GM12878 (cell line): ENCODE data around the gene KITLG. TPM values are rescaled to one million over a fixed set of nuclear protein-coding genes. Genes with fewer than 3 reads are reported as not detected.

Experiments used
- ATAC-seq: fragments of 200-7000 bp; cut with Tn5 transposase; 3 replicates; pipeline ENCODE4 v1.9.1; 2020; ENCODE audit warnings: mild to moderate bottlenecking, moderate library complexity
- BruUV-seq: library from RNA; stranded (reverse); fragments of 400-500 nt; replicated peaks from 2 replicates; lab custom pipeline; 2021; lab: Mats Ljungman, UMichigan
- CTCF ChIA-PET: fragments of 300-600 bp; sonication (Branson Sonifier 250); formaldehyde crosslinking; extraction: SDS; loops from one replicate; lab custom pipeline; 2021; ENCODE audit warnings: inconsistent platforms; lab: Yijun Ruan, JAX
- POLR2A ChIA-PET: fragments of 350-600 bp; formaldehyde crosslinking; extraction: SDS; loops from one replicate; lab custom pipeline; 2021; ENCODE audit warnings: inconsistent platforms; lab: Charles Lee
- RAD21 ChIA-PET: fragments of 300-600 bp; sonication (Branson Sonifier 250); formaldehyde crosslinking; loops from one replicate; lab custom pipeline; 2023; ENCODE audit warnings: antibody characterized with exemption; ENCODE audit not compliant: unreplicated experiment; lab: Charles Lee
- SMC1A ChIA-PET: fragments of 300-600 bp; sonication (Branson Sonifier 250); formaldehyde crosslinking; loops from one replicate; lab custom pipeline; 2023; ENCODE audit not compliant: unreplicated experiment, uncharacterized antibody; lab: Charles Lee
- DNase-seq: peaks from one replicate; pipeline ENCODE4 v3.0.0-alpha.2; 2011; ENCODE audit warnings: low read depth, low spot score
- FAIRE-seq: peaks from 3 replicates; lab custom pipeline; 2011; peaks lifted over from hg19 to GRCh38; lab: Jason Lieb, UNC
- H2AFZ ChIP-seq: 2 replicates; pipeline ENCODE4 v1.6.0; 2011; ENCODE audit warnings: low read depth, low read length, control low read depth; ENCODE audit not compliant: control insufficient read depth
- H3K27ac ChIP-seq: 2 replicates; pipeline ENCODE4 v1.5.1; 2011; ENCODE audit warnings: control low read depth; ENCODE audit not compliant: control insufficient read depth, insufficient read depth
- H3K27me3 ChIP-seq, 2 experiments: replicated peaks in 1 of 2; 2 replicates each; pipeline versions ENCODE4 v1.6.0 to v1.6.1; 2011; ENCODE audit warnings: low read length in 1 of 2; ENCODE audit not compliant: control insufficient read depth in 2 of 2, insufficient read depth in 2 of 2
- H3K36me3 ChIP-seq, 2 experiments: 2 replicates each; pipeline ENCODE4 v1.5.1; 2011; ENCODE audit warnings: low read length in 1 of 2; ENCODE audit not compliant: control insufficient read depth in 2 of 2, insufficient read depth in 2 of 2
- H3K4me1 ChIP-seq: 2 replicates; pipeline ENCODE4 v1.6.1; 2011; ENCODE audit warnings: mild to moderate bottlenecking, low read length, moderate library complexity, mixed read lengths; ENCODE audit not compliant: control insufficient read depth, insufficient read depth
- H3K4me2 ChIP-seq: 2 replicates; pipeline ENCODE4 v1.6.0; 2011; ENCODE audit warnings: control low read depth; ENCODE audit not compliant: control insufficient read depth, insufficient read depth
- H3K4me3 ChIP-seq: fragments of 200-600 bp; sonication (generic); 2 replicates; pipeline ENCODE4 v1.5.1; 2016
- H3K79me2 ChIP-seq: 2 replicates; pipeline ENCODE4 v1.6.0; 2011; ENCODE audit warnings: low read length; ENCODE audit not compliant: control insufficient read depth, insufficient read depth
- H3K9ac ChIP-seq: 2 replicates; pipeline ENCODE4 v1.8.0; 2011; ENCODE audit warnings: low read length, control low read depth, mixed read lengths; ENCODE audit not compliant: control insufficient read depth, insufficient read depth
- H3K9me3 ChIP-seq: replicated peaks from 3 replicates; pipeline ENCODE4 v1.5.1; 2011; ENCODE audit warnings: mild to moderate bottlenecking, low read length; ENCODE audit not compliant: control insufficient read depth, insufficient read depth
- H4K20me1 ChIP-seq: 2 replicates; pipeline ENCODE4 v1.6.0; 2011; ENCODE audit not compliant: control insufficient read depth, insufficient read depth
- CREM ChIP-seq: IDR thresholded peaks from 2 replicates; pipeline ENCODE4 v1.6.1; 2014; ENCODE audit warnings: antibody characterized with exemption, low read depth
- ELK1 ChIP-seq: IDR thresholded peaks from 2 replicates; pipeline ENCODE4 v1.6.1; 2012; ENCODE audit warnings: low read depth, low read length, improper control_type of control experiment
- ETV6 ChIP-seq, 2 experiments: fragments of 450-650 bp in 1 of 2; IDR thresholded peaks in 1 of 2; conservative IDR thresholded peaks in 1 of 2; 2 replicates each; pipeline ENCODE4 v1.6.1; 2014; ENCODE audit warnings: antibody characterized with exemption in 1 of 2, borderline replicate concordance in 1 of 2, low read depth in 1 of 2, mild to moderate bottlenecking in 1 of 2, moderate library complexity in 1 of 2
- HDAC2 ChIP-seq: fragments of 200-600 bp; sonication (generic); IDR thresholded peaks from 2 replicates; pipeline ENCODE4 v1.6.1; 2017
- MXI1 ChIP-seq: fragments of 150-350 bp; IDR thresholded peaks from 2 replicates; pipeline ENCODE4 v1.6.1; 2011; ENCODE audit warnings: low read depth, mild to moderate bottlenecking, inconsistent platforms, low read length, improper control_type of control experiment
- NFYB ChIP-seq: IDR thresholded peaks from 2 replicates; pipeline ENCODE4 v1.6.1; 2011; ENCODE audit warnings: low read depth, mild to moderate bottlenecking, low read length, improper control_type of control experiment, moderate library complexity; ENCODE audit not compliant: insufficient read depth
- PAX5 ChIP-seq: IDR thresholded peaks from 2 replicates; pipeline ENCODE4 v1.6.1; 2011; ENCODE audit warnings: low read depth, low read length, borderline replicate concordance
- RUNX3 ChIP-seq: IDR thresholded peaks from 2 replicates; pipeline ENCODE4 v1.6.1; 2012; ENCODE audit warnings: low read length, inconsistent platforms
- TARDBP ChIP-seq: IDR thresholded peaks from 2 replicates; pipeline ENCODE4 v1.6.1; 2016; ENCODE audit warnings: borderline replicate concordance
- ZBTB33 ChIP-seq: fragments of 450-650 bp; IDR thresholded peaks from 2 replicates; pipeline ENCODE4 v1.6.1; 2017; ENCODE audit warnings: mild to moderate bottlenecking
- ZNF217 ChIP-seq: fragments of 450-650 bp; IDR thresholded peaks from 2 replicates; pipeline ENCODE4 v1.6.1; 2017; ENCODE audit warnings: antibody characterized with exemption, mild to moderate bottlenecking
- WGBS: methylation state at CpG from one replicate; pipeline ENCODE4 v1.1.6; 2016; ENCODE audit warnings: low lambda C conversion rate; ENCODE audit not compliant: insufficient replicate concordance, insufficient coverage; ENCODE audit errors: missing lambda C conversion rate; 5-methylcytosine and 5-hydroxymethylcytosine counted together
- in situ Hi-C: fragments of 300-500 bp; cut with MboI; formaldehyde crosslinking; loops from 9 replicates; pipeline ENCODE4 v1.14.3; 2018; ENCODE audit warnings: mixed read lengths
- intact Hi-C: fragments of 100-400 bp; cut with micrococcal nuclease; formaldehyde crosslinking; loops from one replicate; pipeline ENCODE4 v1.14.2; 2022; ENCODE audit not compliant: unreplicated experiment
- polyA plus RNA-seq, 11 experiments: library from polyadenylated mRNA; depleted of rRNA in 4 of 11; unstranded in 6 of 11; stranded (reverse) in 5 of 11; fragments of >200 nt; fragmentation: Nextera tagmentation in 4 of 11; fragmentation: Illumina TruSeq in 1 of 11; extraction: Ambion mirVana in 4 of 11; extraction: Trizol in 1 of 11; gene quantifications; 1 replicate in 1 of 11; 2 replicates in 10 of 11; pipeline versions ENCODE4 v1.2.1 to v1.2.3, GENCODE V29; 2011 to 2016; ENCODE audit warnings: inconsistent platforms in 2 of 11, missing spikeins in 2 of 11, low read depth in 1 of 11
- total RNA-seq, 4 experiments: library from RNA; depleted of rRNA in 3 of 4; stranded (reverse); fragments of >200 nt in 3 of 4; fragmentation: Illumina TruSeq in 1 of 4; extraction: Trizol in 1 of 4; gene quantifications; 2 replicates each; pipeline versions ENCODE4 v1.2.1 to v1.2.3, GENCODE V29; 2013 to 2021

KITLG gene
- total and polyA plus RNA-seq, 10 of the 15 experiments (the other 5 are each of a cell fraction or from before 2014, with no cell fraction given): 0.02 to 0.51 (median 0.09) TPM; not detected in 1

GRCh38 chr12:88624911-88625310 is 44.6 kb upstream of the KITLG start:
- TF ChIP-seq NFYB: no peak
- TF ChIP-seq ELK1: no peak
- TF ChIP-seq ETV6 (conservative IDR thresholded peaks at IDR 0.05 in 1 of 2, IDR thresholded peaks at IDR 0.05 in 1 of 2; ENCODE audit: borderline replicate concordance in 1 of 2, low read depth in 1 of 2): no peak
- TF ChIP-seq ZNF217: no peak
- TF ChIP-seq ZBTB33: no peak
- no peak for TF ChIP-seq CREM
- no peak for TF ChIP-seq PAX5
- no peak for TF ChIP-seq RUNX3
- no peak for TF ChIP-seq HDAC2
- TF ChIP-seq TARDBP: no peak
- TF ChIP-seq MXI1: no peak
- Histone ChIP-seq H2AFZ (no peak overlapping the region), H3K36me3 (no peaks in the 10 kb centered on the region), H3K9me3 (no peaks in the 10 kb centered on the region), H3K9ac (no peak overlapping the region), H3K4me3 (no peak overlapping the region), H3K79me2 (no peaks in the 10 kb centered on the region), H3K27ac (no peak overlapping the region), H3K4me2 (no peak overlapping the region), H3K4me1 (no peaks in the 10 kb centered on the region), H4K20me1 (no peaks in the 10 kb centered on the region), H3K27me3 (no peaks in the 10 kb centered on the region)
- WGBS: 16% methylated on average over 3 of the region's 3 CpGs
- ATAC-seq: no peak
- BruUV-seq: no TSS peak
- ChIA-PET POLR2A (no interaction called here), RAD21 (no interaction called here), CTCF (no interaction called here), SMC1A (interaction anchor here (1.6 kb wide), 1 partner anchor 7 kb away, joined by 5 read pairs; no protein-coding TSS in a partner anchor)
- intact Hi-C loops: no loop called here
- in situ Hi-C loops: no loop called here
- FAIRE-seq: no peak
- no peak for DNase-seq
